GM19438 (cell line): ENCODE data around the gene RPL19.

Experiments used
- ATAC-seq: cut with Tn5 transposase; IDR thresholded peaks from one replicate; pipeline ENCODE4 v1.9.1; 2021; ENCODE audit warnings: low read depth; ENCODE audit not compliant: unreplicated experiment

Gene RPL19

GRCh38 chr17:39171933-39172332 is 28.1 kb upstream of the RPL19 start:
- no peak for ATAC-seq

- no peak for ATAC-seq
Measured at GRCh38 chr17:39173080-39173479, 27.0 kb upstream of the RPL19 start.

- ATAC-seq: no peak
Measured at GRCh38 chr17:39173526-39174274, 26.4 kb upstream of the RPL19 start.

- ATAC-seq: no peak
Measured at GRCh38 chr17:39174920-39175694, 25.0 kb upstream of the RPL19 start.

- ATAC-seq: no peak
Measured at GRCh38 chr17:39175695-39176093, 24.4 kb upstream of the RPL19 start.

- no peak for ATAC-seq
Measured at GRCh38 chr17:39177256-39177655, 22.8 kb upstream of the RPL19 start.

GRCh38 chr17:39178536-39178935 is 21.5 kb upstream of the RPL19 start:
- no peak for ATAC-seq

- no peak for ATAC-seq
Measured at GRCh38 chr17:39181303-39181702, 18.8 kb upstream of the RPL19 start.

GRCh38 chr17:39183045-39183444 is 17.0 kb upstream of the RPL19 start:
- ATAC-seq: no peak

- ATAC-seq: no peak
Measured at GRCh38 chr17:39183720-39184119, 16.4 kb upstream of the RPL19 start.

- ATAC-seq: no peak
Measured at GRCh38 chr17:39186481-39187002, 13.5 kb upstream of the RPL19 start.

GRCh38 chr17:39187152-39187830 is 12.8 kb upstream of the RPL19 start:
- ATAC-seq: no peak

- ATAC-seq: no peak
Measured at GRCh38 chr17:39191750-39192510, 8.2 kb upstream of the RPL19 start.

GRCh38 chr17:39192901-39193300 is 7.2 kb upstream of the RPL19 start:
- no peak for ATAC-seq

- no peak for ATAC-seq
Measured at GRCh38 chr17:39193346-39193745, 6.7 kb upstream of the RPL19 start.

- ATAC-seq: no peak
Measured at GRCh38 chr17:39194089-39194984, 5.7 kb upstream of the RPL19 start.

- no peak for ATAC-seq
Measured at GRCh38 chr17:39194985-39195524, 5.0 kb upstream of the RPL19 start.

GRCh38 chr17:39195568-39196160 is 4.4 kb upstream of the RPL19 start:
- ATAC-seq: no peak
